DND-41 (cell line): ENCODE results near the gene BCL11B.

Experiments
- CTCF ChIP-seq: IDR thresholded peaks from 2 replicates; pipeline ENCODE4 v1.5.1; 2012; ENCODE audit warnings: borderline replicate concordance, low read length, moderate library complexity, mild to moderate bottlenecking; ENCODE audit not compliant: poor library complexity, severe bottlenecking; ENCODE audit errors: extremely low read depth
- EZH2 ChIP-seq: IDR thresholded peaks from 3 replicates; pipeline ENCODE4 v1.6.1; 2012; ENCODE audit warnings: borderline replicate concordance, low read depth, mild to moderate bottlenecking, moderate library complexity, low read length, inconsistent platforms; ENCODE audit not compliant: severe bottlenecking

GRCh38 chr14:99123208-99123870 is 148.7 kb downstream of the BCL11B start:
- TF ChIP-seq CTCF (no peak), EZH2 (no peak)
